HuH-7 (cell line): Measurements from ENCODE around the gene SLC30A9.

ENCODE experiments used
- DNase-seq: peaks from one replicate; pipeline ENCODE4 v3.0.0; 2011; ENCODE audit warnings: low spot score

Gene SLC30A9

GRCh38 chr4:41999321-41999720 lies 9.0 kb downstream of the SLC30A9 start:
- no peak for DNase-seq

- no peak for DNase-seq
Measured at GRCh38 chr4:42008011-42008786, 17.9 kb downstream of the SLC30A9 start.

GRCh38 chr4:42015438-42015837 lies 25.1 kb downstream of the SLC30A9 start:
- DNase-seq: no peak

GRCh38 chr4:42018451-42018850 lies 28.1 kb downstream of the SLC30A9 start:
- DNase-seq: no peak

- DNase-seq: no peak
Measured at GRCh38 chr4:42048394-42048793, 58.1 kb downstream of the SLC30A9 start.

GRCh38 chr4:42050516-42051249 lies 60.4 kb downstream of the SLC30A9 start:
- no peak for DNase-seq

GRCh38 chr4:42066402-42066801 lies 76.1 kb downstream of the SLC30A9 start:
- DNase-seq: no peak

GRCh38 chr4:42067264-42067663 lies 76.9 kb downstream of the SLC30A9 start:
- DNase-seq: no peak

GRCh38 chr4:42070463-42070862 lies 80.1 kb downstream of the SLC30A9 start:
- no peak for DNase-seq

- no peak for DNase-seq
Measured at GRCh38 chr4:42074294-42074693, 84.0 kb downstream of the SLC30A9 start.

- DNase-seq: no peak
Measured at GRCh38 chr4:42078184-42078801, 88.0 kb downstream of the SLC30A9 start.

GRCh38 chr4:42080306-42080705 lies 90.0 kb downstream of the SLC30A9 start:
- no peak for DNase-seq

- no peak for DNase-seq
Measured at GRCh38 chr4:42083816-42084215, 93.5 kb downstream of the SLC30A9 start.

GRCh38 chr4:42088386-42088785 lies 98.1 kb downstream of the SLC30A9 start:
- no peak for DNase-seq

GRCh38 chr4:42101446-42101975 lies 111.2 kb downstream of the SLC30A9 start:
- no peak for DNase-seq

- no peak for DNase-seq
Measured at GRCh38 chr4:42104521-42104920, 114.2 kb downstream of the SLC30A9 start.

GRCh38 chr4:42112846-42113245 lies 122.5 kb downstream of the SLC30A9 start:
- no peak for DNase-seq

- DNase-seq: no peak
Measured at GRCh38 chr4:42119886-42120285, 129.6 kb downstream of the SLC30A9 start.

GRCh38 chr4:42122237-42122636 lies 131.9 kb downstream of the SLC30A9 start:
- no peak for DNase-seq

- DNase-seq: no peak
Measured at GRCh38 chr4:42123071-42123644, 132.8 kb downstream of the SLC30A9 start.

- DNase-seq: no peak
Measured at GRCh38 chr4:42132099-42132498, 141.8 kb downstream of the SLC30A9 start.

- DNase-seq: no peak
Measured at GRCh38 chr4:42133006-42133405, 142.7 kb downstream of the SLC30A9 start.
